GM12878 (cell line): ENCODE measurements around the gene NPAS2.

Source experiments
- BHLHE40 ChIP-seq, 2 experiments: fragments of 450-650 bp in 1 of 2; IDR thresholded peaks; 2 replicates each; pipeline ENCODE4 v1.6.1; 2011 to 2017; ENCODE audit warnings: low read depth in 2 of 2, borderline replicate concordance in 1 of 2, improper control_type of control experiment in 1 of 2, low read length in 1 of 2, mild to moderate bottlenecking in 1 of 2
- CTCF ChIP-seq, 3 experiments: IDR thresholded peaks in 2 of 3; conservative IDR thresholded peaks in 1 of 3; 2 replicates each; pipeline ENCODE4 v1.5.1; 2011; ENCODE audit warnings: low read depth in 3 of 3, low read length in 3 of 3, mild to moderate bottlenecking in 3 of 3, control low read depth in 2 of 3, moderate library complexity in 2 of 3, inconsistent platforms in 1 of 3, mixed read lengths in 1 of 3; ENCODE audit not compliant: control insufficient read depth in 2 of 3, insufficient read depth in 1 of 3; ENCODE audit errors: extremely low read depth in 1 of 3
- ESRRA ChIP-seq: IDR thresholded peaks from 2 replicates; pipeline ENCODE4 v1.6.1; 2012; ENCODE audit warnings: mild to moderate bottlenecking, low read length, improper control_type of control experiment
- GATAD2B ChIP-seq: fragments of 450-650 bp; conservative IDR thresholded peaks from 2 replicates; pipeline ENCODE4 v1.6.1; 2017; ENCODE audit warnings: low read depth, mild to moderate bottlenecking, moderate library complexity
- HCFC1 ChIP-seq: fragments of 150-350 bp; IDR thresholded peaks from 2 replicates; pipeline ENCODE4 v1.6.1; 2014; ENCODE audit warnings: low read length
- NFYA ChIP-seq: IDR thresholded peaks from 2 replicates; pipeline ENCODE4 v1.6.1; 2011; ENCODE audit warnings: low read depth, mild to moderate bottlenecking, low read length, improper control_type of control experiment, borderline replicate concordance
- NRF1 ChIP-seq: conservative IDR thresholded peaks from 2 replicates; pipeline ENCODE4 v1.6.1; 2011; ENCODE audit warnings: mild to moderate bottlenecking, low read depth, low read length, improper control_type of control experiment
- POLR2A ChIP-seq: IDR thresholded peaks from 2 replicates; pipeline ENCODE4 v1.6.1; 2011; ENCODE audit warnings: low read depth, mild to moderate bottlenecking, low read length
- POLR2AphosphoS2 ChIP-seq: IDR thresholded peaks from 2 replicates; pipeline ENCODE4 v1.6.1; 2011; ENCODE audit warnings: low read depth, mild to moderate bottlenecking, low read length, improper control_type of control experiment, moderate library complexity
- REST ChIP-seq: IDR thresholded peaks from 2 replicates; pipeline ENCODE4 v1.6.1; 2012; ENCODE audit warnings: mild to moderate bottlenecking, low read depth, low read length
- ZBED1 ChIP-seq: IDR thresholded peaks from 2 replicates; pipeline ENCODE4 v1.6.1; 2016; ENCODE audit warnings: borderline replicate concordance

GRCh38 chr2:100821911-100822265 lies 1.9 kb downstream of the NPAS2 start:
- TF ChIP-seq GATAD2B (no peak), ESRRA (no peak), REST (no peak), CTCF (IDR thresholded peaks at IDR 0.05 in 2 of 3, conservative IDR thresholded peaks at IDR 0.05 in 1 of 3; ENCODE audit: control insufficient read depth in 2 of 3, extremely low read depth in 1 of 3, insufficient read depth in 1 of 3, low read depth in 3 of 3, low read length in 3 of 3) (no peak), BHLHE40 (IDR thresholded peaks at IDR 0.05; ENCODE audit: borderline replicate concordance in 1 of 2, low read depth in 2 of 2, low read length in 1 of 2) (no peak), ZBED1 (no peak), HCFC1 (no peak), NRF1 (no peak), POLR2A (no peak), NFYA (no peak), POLR2AphosphoS2 (no peak)
